Breast epithelium (tissue), 4 donors: ENCODE results near the gene SLC30A7. TPM values are rescaled to one million over a fixed set of nuclear protein-coding genes. Genes with fewer than 3 reads are reported as not detected.
"Not testable (repeated sequence)": the region's sequence is repeated elsewhere in the genome, so short reads cannot be mapped to it uniquely, and the experiment has no call there.

Experiments
- DNase-seq, 2 donors: peaks; one replicate each; pipeline ENCODE4 v3.0.0-alpha.2; 2019; ENCODE audit warnings: low spot score in 2 of 2
- H3K27ac ChIP-seq, 2 donors: fragments of 200-600 bp; sonication (generic) in 1 of 2; one replicate each; pipeline ENCODE4 v1.5.1; 2016 to 2019; ENCODE audit warnings: mild to moderate bottlenecking in 1 of 2
- H3K27me3 ChIP-seq, 2 donors: fragments of 200-600 bp; sonication (generic) in 1 of 2; one replicate each; pipeline versions ENCODE4 v1.5.1 to v1.6.0; 2017 to 2019; ENCODE audit warnings: control low read depth in 1 of 2, mild to moderate bottlenecking in 1 of 2
- H3K36me3 ChIP-seq: fragments of 200-600 bp; one replicate; pipeline ENCODE4 v1.5.1; 2019
- H3K4me1 ChIP-seq, 2 donors: fragments of 200-600 bp; sonication (generic); one replicate each; pipeline ENCODE4 v1.5.1; 2016 to 2019; ENCODE audit warnings: control low read depth in 1 of 2
- H3K4me3 ChIP-seq, 3 donors: fragments of 200-600 bp; sonication (generic); 1 replicate in 2 of 3; 2 replicates in 1 of 3; pipeline ENCODE4 v1.5.1; 2016 to 2019; ENCODE audit warnings: mild to moderate bottlenecking in 3 of 3, moderate library complexity in 2 of 3
- H3K9me3 ChIP-seq, 2 donors: fragments of 200-600 bp; sonication (generic) in 1 of 2; one replicate each; pipeline ENCODE4 v1.5.1; 2016 to 2019; ENCODE audit warnings: control low read depth in 1 of 2
- CTCF ChIP-seq, 3 donors: fragments of 450-650 bp; IDR thresholded peaks; one replicate each; pipeline ENCODE4 v1.5.1; 2016 to 2017; ENCODE audit warnings: antibody characterized with exemption in 3 of 3, mild to moderate bottlenecking in 3 of 3, moderate library complexity in 3 of 3
- POLR2A ChIP-seq: fragments of 450-650 bp; IDR thresholded peaks from one replicate; pipeline ENCODE4 v1.6.1; 2016; ENCODE audit warnings: antibody characterized with exemption, mild to moderate bottlenecking, moderate library complexity
- POLR2AphosphoS5 ChIP-seq, 3 donors: sonication (generic); formaldehyde crosslinking; IDR thresholded peaks; one replicate each; pipeline ENCODE4 v1.6.1; 2017; ENCODE audit warnings: antibody characterized with exemption in 3 of 3
- intact Hi-C: fragments of 100-400 bp; cut with DNase I; formaldehyde crosslinking; loops from one replicate; pipeline ENCODE4 v1.15.1; 2023; ENCODE audit warnings: low total_unique reads
- total RNA-seq, 3 donors: library from RNA; depleted of rRNA; stranded (reverse); fragments of >200 nt; gene quantifications; one replicate each; pipeline ENCODE4 v1.1.0, GENCODE V29; 2016

SLC30A7 gene
- 10 to 100 TPM; 19.5 to 33.8 (median 25.9) TPM for total RNA-seq

- H3K4me1 ChIP-seq, result peaks cover 0 to 8% of the 10 kb centered on the region in 2 donors
- peak; percentile 93 to 96 for DNase-seq
- intact Hi-C loops, result no loop called here
These were observed at the start of gene SLC30A7 for GRCh38 chr1:100895540-100896480. TSS of gene SLC30A7 (plus strand) at chr1:100896090. CDS start at chr1:100896263, 173 bp downstream.

GRCh38 chr1:100847361-100848082 lies 48.4 kb upstream of the SLC30A7 start:
- no peak for DNase-seq
- intact Hi-C loops, result no loop called here
- H3K27ac ChIP-seq, result peak overlapping the region in 1 of 2 donors; percentile 27
- TF ChIP-seq POLR2A (no peak), CTCF (IDR thresholded peaks at IDR 0.05) (no peak), POLR2AphosphoS5 (IDR thresholded peaks at IDR 0.05) (no peak)
- no peaks in the 10 kb centered on the region for H3K4me1 ChIP-seq
- H3K36me3 ChIP-seq, result no peaks in the 10 kb centered on the region
- no peaks in the 10 kb centered on the region for H3K27me3 ChIP-seq
- H3K9me3 ChIP-seq, result no peaks in the 10 kb centered on the region
- H3K4me3 ChIP-seq, result peak overlapping the region; percentile 9 to 52 (median 10)

More at GRCh38 chr1:100895540-100896480, at the start of gene SLC30A7:
- Histone ChIP-seq H3K9me3 (no peaks in the 10 kb centered on the region), H3K36me3 (no peaks in the 10 kb centered on the region), H3K4me3 (peak within 1 kb of the TSS; percentile 77 to 86 (median 85)), H3K27ac (peak within 1 kb of the TSS; percentile 90 to 98), H3K27me3 (no peaks in the 10 kb centered on the region)
- TF ChIP-seq POLR2AphosphoS5 (IDR thresholded peaks at IDR 0.05) (peak; percentile 60 to 79 (median 66)), POLR2A (peak; percentile 35), CTCF (IDR thresholded peaks at IDR 0.05) (no peak)

- no peak for DNase-seq
- Histone ChIP-seq H3K4me3 (no peak overlapping the region), H3K27me3 (no peaks in the 10 kb centered on the region), H3K36me3 (no peaks in the 10 kb centered on the region), H3K27ac (no peak overlapping the region), H3K4me1 (no peaks in the 10 kb centered on the region), H3K9me3 (no peaks in the 10 kb centered on the region)
- intact Hi-C loops, result no loop called here
- TF ChIP-seq POLR2A (no peak), POLR2AphosphoS5 (IDR thresholded peaks at IDR 0.05) (no peak), CTCF (IDR thresholded peaks at IDR 0.05) (no peak)
These were observed 44.2 kb upstream of the SLC30A7 start for GRCh38 chr1:100851726-100852125.

GRCh38 chr1:100852976-100853375 lies 42.9 kb upstream of the SLC30A7 start:
- no peak for TF ChIP-seq POLR2AphosphoS5 (IDR thresholded peaks at IDR 0.05)
- no peak for TF ChIP-seq CTCF (IDR thresholded peaks at IDR 0.05)
- TF ChIP-seq POLR2A, result no peak
- intact Hi-C loops, result loop anchor here (1.0 kb wide), 1 partner anchor 9 kb away; no protein-coding TSS in a partner anchor
- DNase-seq, result no peak
- Histone ChIP-seq H3K27me3 (no peaks in the 10 kb centered on the region), H3K4me3 (no peak overlapping the region), H3K9me3 (no peaks in the 10 kb centered on the region), H3K36me3 (no peaks in the 10 kb centered on the region), H3K4me1 (no peaks in the 10 kb centered on the region), H3K27ac (no peak overlapping the region)

GRCh38 chr1:100855116-100855515 lies 40.8 kb upstream of the SLC30A7 start:
- intact Hi-C loops, H3K27me3 ChIP-seq, H3K4me3 ChIP-seq, H3K27ac ChIP-seq, H3K4me1 ChIP-seq, H3K9me3 ChIP-seq, DNase-seq, H3K36me3 ChIP-seq: not testable (repeated sequence)
